IMR-90 (cell line): ENCODE results near the gene PRKAB1. TPM values are rescaled to one million over a fixed set of nuclear protein-coding genes. Genes with fewer than 3 reads are reported as not detected.

Experiments used
- ATAC-seq: fragments of 200-7000 bp; cut with Tn5 transposase; 2 replicates; pipeline ENCODE4 v1.9.1; 2020; ENCODE audit warnings: low read depth, mild to moderate bottlenecking, moderate library complexity
- BruUV-seq: library from RNA; stranded (reverse); fragments of 400-500 nt; replicated peaks from 2 replicates; lab custom pipeline; 2021; lab: Mats Ljungman, UMichigan
- CTCF ChIA-PET: fragments of 300-600 bp; formaldehyde crosslinking; extraction: SDS; loops from one replicate; lab custom pipeline; 2021; ENCODE audit warnings: antibody characterized with exemption; lab: Yijun Ruan, JAX
- POLR2A ChIA-PET: fragments of 300-600 bp; sonication (Branson Sonifier 250); formaldehyde crosslinking; loops from one replicate; lab custom pipeline; 2022; ENCODE audit warnings: antibody characterized with exemption; ENCODE audit not compliant: unreplicated experiment; lab: Charles Lee
- DNase-seq: peaks from one replicate; pipeline ENCODE4 v3.0.0; 2013
- H2AFZ ChIP-seq: replicated peaks from 2 replicates; pipeline ENCODE3; 2013; ENCODE audit warnings: low read length, mild to moderate bottlenecking; ENCODE audit not compliant: poor library complexity
- H2AK5ac ChIP-seq: 2 replicates; pipeline ENCODE4 v1.6.1; 2013; ENCODE audit warnings: low read depth, low read length, inconsistent platforms
- H2AK9ac ChIP-seq: replicated peaks from 2 replicates; pipeline ENCODE3; 2013; ENCODE audit warnings: mild to moderate bottlenecking, low read depth, low read length, moderate library complexity; ENCODE audit not compliant: poor library complexity
- H2BK120ac ChIP-seq: 2 replicates; pipeline ENCODE4 v1.6.1; 2013; ENCODE audit warnings: low read depth, low read length, inconsistent platforms
- H2BK15ac ChIP-seq: 3 replicates; pipeline ENCODE4 v1.6.1; 2013; ENCODE audit warnings: low read depth, low read length, inconsistent platforms
- H2BK20ac ChIP-seq: 2 replicates; pipeline ENCODE4 v1.6.1; 2013; ENCODE audit warnings: low read depth, mild to moderate bottlenecking, inconsistent platforms, low read length, moderate library complexity
- H2BK5ac ChIP-seq: 2 replicates; pipeline ENCODE4 v1.6.1; 2013; ENCODE audit warnings: mild to moderate bottlenecking, low read depth, low read length, inconsistent platforms; ENCODE audit not compliant: poor library complexity, severe bottlenecking
- H3K14ac ChIP-seq: replicated peaks from 2 replicates; pipeline ENCODE4 v1.6.1; 2013; ENCODE audit warnings: low read depth, low read length, inconsistent platforms
- H3K18ac ChIP-seq: 2 replicates; pipeline ENCODE4 v1.6.1; 2013; ENCODE audit warnings: low read depth, low read length, control low read depth
- H3K23ac ChIP-seq: 2 replicates; pipeline ENCODE4 v1.6.1; 2013; ENCODE audit warnings: low read depth, low read length, inconsistent platforms
- H3K27ac ChIP-seq: 2 replicates; pipeline ENCODE4 v1.5.1; 2013; ENCODE audit warnings: mild to moderate bottlenecking, control low read depth, low read length; ENCODE audit not compliant: insufficient read depth
- H3K27me3 ChIP-seq: 2 replicates; pipeline ENCODE4 v1.6.1; 2013; ENCODE audit warnings: low read length; ENCODE audit not compliant: control insufficient read depth, insufficient read depth
- H3K36me3 ChIP-seq: 2 replicates; pipeline ENCODE4 v1.6.1; 2013; ENCODE audit warnings: low read length, mixed read lengths; ENCODE audit not compliant: control insufficient read depth, insufficient read depth
- H3K4ac ChIP-seq: 2 replicates; pipeline ENCODE4 v1.6.1; 2013; ENCODE audit warnings: low read depth, low read length, inconsistent platforms
- H3K4me1 ChIP-seq: 2 replicates; pipeline ENCODE4 v1.6.1; 2013; ENCODE audit warnings: low read length, mixed read lengths; ENCODE audit not compliant: control insufficient read depth, insufficient read depth
- H3K4me2 ChIP-seq: 2 replicates; pipeline ENCODE4 v1.6.1; 2013; ENCODE audit warnings: low read depth, mild to moderate bottlenecking, control low read depth, low read length, moderate library complexity
- H3K4me3 ChIP-seq: 2 replicates; pipeline ENCODE4 v1.5.1; 2013; ENCODE audit warnings: low read depth, mild to moderate bottlenecking, control low read depth, low read length, moderate library complexity; ENCODE audit not compliant: insufficient read depth
- H3K56ac ChIP-seq: 2 replicates; pipeline ENCODE4 v1.6.1; 2013; ENCODE audit warnings: low read length, inconsistent platforms; ENCODE audit not compliant: insufficient read depth; ENCODE audit errors: extremely low read depth
- H3K79me1 ChIP-seq, 2 experiments: 2 replicates each; pipeline ENCODE4 v1.6.1; 2013; ENCODE audit warnings: low read length in 2 of 2, inconsistent platforms in 1 of 2, low read depth in 1 of 2
- H3K9ac ChIP-seq: 2 replicates; pipeline ENCODE4 v1.6.1; 2013; ENCODE audit warnings: low read depth, low read length, control low read depth
- H3K9me1 ChIP-seq: 2 replicates; pipeline ENCODE4 v1.6.1; 2013; ENCODE audit warnings: low read length, inconsistent platforms; ENCODE audit not compliant: insufficient read depth
- H3K9me3 ChIP-seq: 2 replicates; pipeline ENCODE4 v1.6.1; 2013; ENCODE audit warnings: low read length; ENCODE audit not compliant: control insufficient read depth, insufficient read depth
- H4K20me1 ChIP-seq: 2 replicates; pipeline ENCODE4 v1.6.1; 2013; ENCODE audit warnings: low read length, inconsistent platforms; ENCODE audit not compliant: insufficient read depth
- H4K5ac ChIP-seq: 2 replicates; pipeline ENCODE4 v1.6.1; 2013; ENCODE audit warnings: mild to moderate bottlenecking, low read depth, low read length, control low read depth
- H4K8ac ChIP-seq, 2 experiments: 2 replicates each; pipeline ENCODE4 v1.6.1; 2013; ENCODE audit warnings: low read depth in 2 of 2, low read length in 2 of 2, control low read depth in 1 of 2, inconsistent platforms in 1 of 2
- H4K91ac ChIP-seq: 2 replicates; pipeline ENCODE4 v1.6.1; 2013; ENCODE audit warnings: low read depth, low read length, inconsistent platforms; ENCODE audit not compliant: insufficient read depth
- BHLHE40 ChIP-seq: fragments of 150-350 bp; IDR thresholded peaks from 2 replicates; pipeline ENCODE4 v1.6.1; 2016; ENCODE audit warnings: mild to moderate bottlenecking, low read depth, low read length
- CEBPB ChIP-seq: IDR thresholded peaks from 2 replicates; pipeline ENCODE4 v1.6.1; 2012; ENCODE audit warnings: low read depth, low read length, improper control_type of control experiment
- CHD1 ChIP-seq: IDR thresholded peaks from 2 replicates; pipeline ENCODE4 v1.6.1; 2012; ENCODE audit warnings: low read depth, low read length, improper control_type of control experiment
- CTCF ChIP-seq: conservative IDR thresholded peaks from 2 replicates; pipeline ENCODE4 v1.5.1; 2012; ENCODE audit warnings: mild to moderate bottlenecking, low read depth, low read length, improper control_type of control experiment
- FOS ChIP-seq: fragments of 150-350 bp; IDR thresholded peaks from 2 replicates; pipeline ENCODE4 v1.6.1; 2016; ENCODE audit warnings: low read depth, low read length
- MAFK ChIP-seq: IDR thresholded peaks from 2 replicates; pipeline ENCODE4 v1.6.1; 2012; ENCODE audit warnings: low read depth, low read length, improper control_type of control experiment
- MAZ ChIP-seq: IDR thresholded peaks from 2 replicates; pipeline ENCODE4 v1.6.1; 2012; ENCODE audit warnings: low read depth, mild to moderate bottlenecking, low read length, improper control_type of control experiment, moderate library complexity, borderline replicate concordance
- MXI1 ChIP-seq: IDR thresholded peaks from 2 replicates; pipeline ENCODE4 v1.6.1; 2012; ENCODE audit warnings: low read depth, mild to moderate bottlenecking, low read length, moderate library complexity, borderline replicate concordance
- NFE2L2 ChIP-seq: fragments of 150-350 bp; IDR thresholded peaks from 2 replicates; pipeline ENCODE4 v1.6.1; 2016; ENCODE audit warnings: low read depth, mild to moderate bottlenecking, low read length
- POLR2A ChIP-seq: IDR thresholded peaks from 2 replicates; pipeline ENCODE4 v1.6.1; 2012; ENCODE audit warnings: mild to moderate bottlenecking, low read depth, low read length
- RAD21 ChIP-seq: IDR thresholded peaks from 2 replicates; pipeline ENCODE4 v1.6.1; 2012; ENCODE audit warnings: low read length, improper control_type of control experiment
- RCOR1 ChIP-seq: IDR thresholded peaks from 2 replicates; pipeline ENCODE4 v1.6.1; 2012; ENCODE audit warnings: mild to moderate bottlenecking, low read length, improper control_type of control experiment; ENCODE audit not compliant: insufficient replicate concordance
- RFX5 ChIP-seq: IDR thresholded peaks from 2 replicates; pipeline ENCODE4 v1.8.0; 2012; ENCODE audit warnings: low read depth, mild to moderate bottlenecking, low read length, moderate library complexity
- SMC3 ChIP-seq: fragments of 150-350 bp; IDR thresholded peaks from 2 replicates; pipeline ENCODE4 v1.6.1; 2016; ENCODE audit warnings: low read depth, mild to moderate bottlenecking, antibody characterized with exemption, low read length, moderate library complexity
- USF2 ChIP-seq: fragments of 150-350 bp; IDR thresholded peaks from 2 replicates; pipeline ENCODE4 v1.6.1; 2017; ENCODE audit warnings: mild to moderate bottlenecking, antibody characterized with exemption, low read length, low read depth
- WGBS, 2 experiments: methylation state at CpG; one replicate each; pipeline versions ENCODE4 v1.1.5 to v1.1.7; 2013; ENCODE audit warnings: missing lambda C conversion rate in 2 of 2; ENCODE audit not compliant: insufficient read length in 1 of 2; ENCODE audit errors: extremely low coverage in 2 of 2; 5-methylcytosine and 5-hydroxymethylcytosine counted together
- dilution Hi-C: fragments of 300-500 bp; cut with HindIII; formaldehyde crosslinking; loops from one replicate; pipeline ENCODE4 v1.14.3; 2018; ENCODE audit warnings: low sequenced_read_pairs; ENCODE audit not compliant: unreplicated experiment
- in situ Hi-C: fragments of 300-500 bp; cut with MboI; formaldehyde crosslinking; loops from 3 replicates; pipeline ENCODE4 v1.14.3; 2019; ENCODE audit warnings: low sequenced_read_pairs, inconsistent platforms, mixed read lengths
- intact Hi-C: fragments of 100-400 bp; cut with micrococcal nuclease; formaldehyde crosslinking; loops from 2 replicates; pipeline ENCODE4 v1.10.0; 2022
- polyA plus RNA-seq, 3 experiments: library from polyadenylated mRNA; depleted of rRNA; stranded (reverse); fragments of >200 nt; gene quantifications; 2 replicates each; pipeline ENCODE4 v1.2.3, GENCODE V29; 2012; ENCODE audit warnings: low replicate concordance in 1 of 3
- total RNA-seq: library from RNA; depleted of rRNA; stranded (reverse); fragments of >200 nt; gene quantifications from 2 replicates; pipeline ENCODE4 v1.2.3, GENCODE V29; 2012
- TF ChIP-seq, protein P1 (sequence below): fragments of 150-350 bp; IDR thresholded peaks from 2 replicates; pipeline ENCODE4 v1.6.1; 2016; ENCODE audit warnings: low read depth, mild to moderate bottlenecking, low read length, moderate library complexity, borderline replicate concordance

The PRKAB1 gene
- total and polyA plus RNA-seq, 2 of the 4 experiments (the other 2 are of a cell fraction): 9.7 to 19.3 TPM

DNA sequence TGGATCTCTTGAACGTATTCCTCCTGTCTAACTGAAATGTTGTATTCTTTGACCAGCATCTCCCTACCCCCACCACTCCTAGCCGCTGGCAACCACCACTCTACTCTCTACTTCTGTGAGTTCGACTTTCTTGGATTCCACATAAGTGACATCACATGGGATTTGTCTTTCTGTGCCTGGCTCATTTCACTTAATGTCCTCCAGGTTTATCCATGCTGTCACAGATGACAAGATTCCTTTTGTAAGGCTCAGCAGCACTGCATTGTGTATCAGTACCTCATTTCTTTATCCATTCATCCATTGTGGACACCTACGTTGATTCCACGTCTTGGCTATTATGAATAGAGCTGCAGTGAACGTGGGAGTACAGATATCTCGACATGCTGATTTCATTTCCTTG, 10.5 kb downstream of the PRKAB1 start:
- Histone ChIP-seq H2AK9ac (no peak overlapping the region), H4K5ac (no peak overlapping the region), H3K36me3 (peaks cover 71% of the 10 kb centered on the region), H3K9me3 (no peaks in the 10 kb centered on the region), H2AK5ac (no peak overlapping the region), H3K27me3 (no peaks in the 10 kb centered on the region), H3K4me3 (no peak overlapping the region), H2BK15ac (no peak overlapping the region), H4K8ac (no peak overlapping the region), H3K4ac (no peak overlapping the region), H3K9me1 (no peaks in the 10 kb centered on the region; the same call in 1 of the 2 replicates), H3K79me1 (peaks cover 0 to 2% of the 10 kb centered on the region in 2 experiments; a peak in 1 of 4 replicates), H3K23ac (no peak overlapping the region), H3K56ac (no peak overlapping the region), H2BK5ac (no peak overlapping the region), H4K91ac (no peak overlapping the region), H4K20me1 (no peaks in the 10 kb centered on the region), H2BK120ac (no peak overlapping the region), H2AFZ (no peak overlapping the region), H3K27ac (no peak overlapping the region), H3K4me2 (no peak overlapping the region), H2BK20ac (no peak overlapping the region), H3K18ac (no peak overlapping the region), H3K9ac (no peak overlapping the region), H3K4me1 (no peaks in the 10 kb centered on the region), H3K14ac (no peak overlapping the region)
- DNase-seq (no peak), ATAC-seq (no peak)
- TF ChIP-seq POLR2A (no peak), FOS (no peak), BHLHE40 (no peak), MAZ (no peak), CHD1 (no peak), RCOR1 (no peak), MAFK (no peak), SMC3 (no peak), CTCF (no peak), CEBPB (no peak), NFE2L2 (no peak), RAD21 (no peak), USF2 (no peak), RFX5 (no peak), MXI1 (no peak)
- TF ChIP-seq, protein P1, sequence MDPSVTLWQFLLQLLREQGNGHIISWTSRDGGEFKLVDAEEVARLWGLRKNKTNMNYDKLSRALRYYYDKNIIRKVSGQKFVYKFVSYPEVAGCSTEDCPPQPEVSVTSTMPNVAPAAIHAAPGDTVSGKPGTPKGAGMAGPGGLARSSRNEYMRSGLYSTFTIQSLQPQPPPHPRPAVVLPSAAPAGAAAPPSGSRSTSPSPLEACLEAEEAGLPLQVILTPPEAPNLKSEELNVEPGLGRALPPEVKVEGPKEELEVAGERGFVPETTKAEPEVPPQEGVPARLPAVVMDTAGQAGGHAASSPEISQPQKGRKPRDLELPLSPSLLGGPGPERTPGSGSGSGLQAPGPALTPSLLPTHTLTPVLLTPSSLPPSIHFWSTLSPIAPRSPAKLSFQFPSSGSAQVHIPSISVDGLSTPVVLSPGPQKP: no peak
- no TSS peak for BruUV-seq
- CTCF ChIA-PET: no interaction called here
- in situ Hi-C loops: no loop called here
- POLR2A ChIA-PET: no interaction called here
- dilution Hi-C loops: no loop called here
- intact Hi-C loops: no loop called here
- WGBS, 2 experiments: 75% methylated on average over 2 of the region's 7 CpGs; no CpG with 5 or more reads in 1 of the 2 experiments
